Activated CD4-positive, alpha-beta T cell treated with anti-CD3 and anti-CD28 coated beads, Interleukin-10, Interleukin-2, amounts not matched to agents 100 ng/mL and 50 ng/mL, durations not matched to agents 16 hours and 8 hours (primary cell): ENCODE results near the gene AGBL5.

ENCODE experiments used
- DNase-seq: peaks from one replicate; pipeline ENCODE4 v3.0.0-alpha.2; 2020

AGBL5 gene

GRCh38 chr2:27079233-27080139 is 28.0 kb downstream of the AGBL5 start:
- no peak for DNase-seq

- no peak for DNase-seq
These were observed 28.6 kb downstream of the AGBL5 start for GRCh38 chr2:27080140-27080469.

- no peak for DNase-seq
These were observed 29.1 kb downstream of the AGBL5 start for GRCh38 chr2:27080603-27080936.

DNA sequence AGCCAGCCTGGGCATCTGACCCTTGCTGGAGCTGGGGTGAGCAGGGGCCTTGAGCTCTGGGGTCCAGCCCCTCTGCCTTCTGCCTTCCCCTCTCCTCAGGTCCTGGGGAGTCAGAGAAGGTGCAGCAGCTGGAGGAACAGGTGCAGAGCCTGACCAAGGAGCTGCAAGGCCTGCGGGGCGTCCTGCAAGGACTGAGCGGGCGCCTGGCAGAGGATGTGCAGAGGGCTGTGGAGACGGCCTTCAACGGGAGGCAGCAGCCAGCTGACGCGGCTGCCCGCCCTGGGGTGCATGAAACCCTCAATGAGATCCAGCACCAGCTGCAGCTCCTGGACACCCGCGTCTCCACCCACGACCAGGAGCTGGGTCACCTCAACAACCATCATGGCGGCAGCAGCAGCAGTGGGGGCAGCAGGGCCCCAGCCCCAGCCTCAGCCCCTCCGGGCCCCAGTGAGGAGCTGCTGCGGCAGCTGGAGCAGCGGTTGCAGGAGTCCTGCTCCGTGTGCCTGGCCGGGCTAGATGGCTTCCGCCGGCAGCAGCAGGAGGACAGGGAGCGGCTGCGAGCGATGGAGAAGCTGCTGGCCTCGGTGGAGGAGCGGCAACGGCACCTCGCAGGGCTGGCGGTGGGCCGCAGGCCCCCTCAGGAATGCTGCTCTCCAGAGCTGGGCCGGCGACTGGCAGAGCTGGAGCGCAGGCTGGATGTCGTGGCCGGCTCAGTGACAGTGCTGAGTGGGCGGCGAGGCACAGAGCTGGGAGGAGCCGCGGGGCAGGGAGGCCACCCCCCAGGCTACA is 30.7 kb downstream of the AGBL5 start:
- no peak for DNase-seq

- DNase-seq, result no peak
These were observed 31.4 kb downstream of the AGBL5 start for GRCh38 chr2:27082773-27083409.

- no peak for DNase-seq
These were observed 32.2 kb downstream of the AGBL5 start for GRCh38 chr2:27083410-27084296.

DNA sequence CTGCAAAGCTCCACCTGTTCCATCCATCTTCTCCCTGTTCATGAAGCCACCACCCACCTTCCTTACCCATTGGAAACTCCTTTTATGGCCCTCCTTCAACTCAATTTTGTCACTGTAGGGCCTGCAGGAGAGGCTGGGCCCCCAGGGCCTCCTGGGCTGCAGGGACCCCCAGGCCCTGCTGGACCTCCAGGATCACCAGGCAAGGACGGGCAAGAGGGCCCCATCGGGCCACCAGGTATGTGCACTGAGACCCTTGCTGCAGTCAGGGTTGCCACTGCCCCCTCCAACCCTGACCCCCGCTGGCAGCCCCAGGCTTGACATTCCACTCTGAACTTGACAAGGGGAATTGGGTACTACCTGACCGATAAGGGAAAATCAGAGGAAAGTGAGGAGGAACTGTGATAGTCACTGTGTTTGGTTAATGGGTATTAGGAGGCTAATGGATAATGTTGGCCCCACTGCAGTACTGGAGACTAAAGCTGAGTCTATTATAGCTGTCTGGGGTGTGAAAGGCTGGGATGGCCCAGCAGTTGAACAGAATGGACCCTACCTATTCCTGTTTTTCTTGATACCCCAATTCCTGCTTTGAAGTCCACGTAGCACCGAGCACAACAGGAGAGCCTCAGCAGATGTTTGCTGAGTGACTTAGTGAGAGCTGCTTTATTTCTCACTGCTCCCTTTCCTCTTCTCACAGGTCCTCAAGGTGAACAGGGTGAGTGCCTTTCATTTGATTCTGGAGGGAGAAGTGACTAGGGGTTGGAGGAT is 33.0 kb downstream of the AGBL5 start:
- DNase-seq, result no peak

- no peak for DNase-seq
These were observed 33.7 kb downstream of the AGBL5 start for GRCh38 chr2:27085062-27085672.

- DNase-seq, result peak; percentile 62
These were observed 34.2 kb downstream of the AGBL5 start for GRCh38 chr2:27085673-27086089.

DNA sequence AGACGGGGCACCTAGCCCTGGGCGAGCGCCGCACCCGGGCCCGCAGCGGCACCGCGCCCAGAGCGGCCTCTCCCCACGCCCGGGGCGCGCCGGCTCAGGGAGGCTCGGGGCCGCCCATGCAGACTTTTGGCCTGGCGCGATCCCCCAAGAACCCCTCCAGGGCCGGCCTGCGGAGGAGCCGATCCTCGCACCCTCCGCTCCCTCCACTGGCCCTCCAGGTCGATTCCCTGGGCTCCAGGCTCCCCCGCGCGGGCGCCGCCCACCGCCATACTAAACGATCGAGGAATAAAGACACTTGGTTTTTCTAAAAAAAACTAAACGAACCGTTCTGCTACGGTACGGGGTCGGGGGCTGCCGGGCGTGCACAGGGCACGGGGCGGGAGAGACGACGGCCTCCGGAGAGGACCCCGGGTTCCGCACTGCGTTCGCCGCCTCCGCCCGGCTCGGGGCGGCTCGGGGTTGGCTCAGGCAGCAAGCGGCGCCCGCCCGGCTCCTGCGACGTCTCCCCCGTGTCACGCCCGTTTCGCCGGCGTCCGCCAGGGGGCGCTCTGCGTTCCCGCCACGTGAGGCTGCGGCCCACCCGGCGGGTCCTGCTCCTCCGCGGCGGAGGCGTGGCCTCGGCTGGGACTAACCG is 34.7 kb downstream of the AGBL5 start:
- DNase-seq, result peak; percentile 98

DNA sequence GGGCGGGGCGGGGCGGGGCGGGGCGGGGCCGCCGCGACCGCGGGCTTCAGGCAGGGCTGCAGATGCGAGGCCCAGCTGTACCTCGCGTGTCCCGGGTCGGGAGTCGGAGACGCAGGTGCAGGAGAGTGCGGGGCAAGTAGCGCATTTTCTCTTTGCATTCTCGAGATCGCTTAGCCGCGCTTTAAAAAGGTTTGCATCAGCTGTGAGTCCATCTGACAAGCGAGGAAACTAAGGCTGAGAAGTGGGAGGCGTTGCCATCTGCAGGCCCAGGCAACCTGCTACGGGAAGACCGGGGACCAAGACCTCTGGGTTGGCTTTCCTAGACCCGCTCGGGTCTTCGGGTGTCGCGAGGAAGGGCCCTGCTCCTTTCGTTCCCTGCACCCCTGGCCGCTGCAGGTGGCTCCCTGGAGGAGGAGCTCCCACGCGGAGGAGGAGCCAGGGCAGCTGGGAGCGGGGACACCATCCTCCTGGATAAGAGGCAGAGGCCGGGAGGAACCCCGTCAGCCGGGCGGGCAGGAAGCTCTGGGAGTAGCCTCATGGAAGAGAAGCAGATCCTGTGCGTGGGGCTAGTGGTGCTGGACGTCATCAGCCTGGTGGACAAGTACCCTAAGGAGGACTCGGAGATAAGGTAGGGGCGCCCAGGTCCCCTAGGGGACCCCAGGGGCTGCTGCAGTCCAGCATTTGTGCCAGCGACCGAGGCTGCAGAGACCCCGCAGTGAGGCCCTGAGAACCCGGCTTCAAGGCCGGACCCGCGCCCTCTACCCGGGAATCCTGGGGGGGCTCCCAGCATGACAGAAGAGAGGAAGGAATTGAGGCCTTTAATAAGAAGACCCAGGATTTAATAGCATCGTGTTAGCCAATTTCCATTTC is 35.5 kb downstream of the AGBL5 start, which contains the start of gene KHK:
Gene KHK, plus strand, starts transcription at position 49 of the 870 bp plus-strand sequence. Its CDS starts 488 bp downstream, at position 537.
- no peak for DNase-seq

- DNase-seq, result no peak
These were observed 36.4 kb downstream of the AGBL5 start for GRCh38 chr2:27087823-27088410.

- no peak for DNase-seq
These were observed 37.2 kb downstream of the AGBL5 start for GRCh38 chr2:27088634-27089033.

DNA sequence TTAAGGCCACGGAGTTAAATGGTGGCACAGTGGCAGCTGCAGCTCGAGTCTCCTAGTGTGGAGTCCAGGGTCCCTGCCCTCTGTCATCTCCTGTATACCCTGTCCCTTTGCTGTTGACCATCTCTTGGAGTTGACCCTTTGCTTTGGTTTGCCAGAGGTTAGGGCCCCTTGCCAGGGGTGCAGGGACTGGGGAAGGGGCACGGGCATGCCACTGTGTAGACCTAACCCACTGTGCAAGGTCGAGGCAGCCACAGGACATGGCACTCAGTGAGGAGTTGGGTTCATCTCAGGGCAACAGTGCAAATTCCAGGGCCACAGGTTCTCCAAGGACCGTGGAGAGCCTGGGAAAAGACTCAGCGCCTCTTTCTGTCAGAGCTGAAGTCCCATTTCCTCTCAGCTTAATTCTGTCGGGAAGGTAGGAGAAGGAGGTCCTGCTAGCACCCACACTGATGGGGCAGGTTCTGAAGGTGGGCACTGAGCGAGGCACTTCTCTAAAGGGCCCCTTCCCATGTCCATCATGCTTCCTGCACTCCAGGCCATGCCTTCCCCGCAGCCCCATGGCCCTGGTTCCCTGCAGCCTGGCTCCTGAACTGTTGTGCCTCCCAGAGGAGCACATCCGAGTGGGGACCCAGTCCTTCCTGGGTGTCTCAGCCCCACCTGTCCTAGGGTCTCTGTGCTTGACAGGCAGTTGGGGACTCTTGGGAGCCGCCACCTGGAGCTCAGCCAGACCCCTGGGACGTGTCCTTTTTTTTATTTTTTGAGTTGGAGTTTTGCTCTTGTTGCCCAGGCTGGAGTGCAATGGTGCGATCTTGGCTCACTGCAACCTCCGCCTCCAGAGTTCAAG is 37.9 kb downstream of the AGBL5 start:
- no peak for DNase-seq

- DNase-seq, result no peak
These were observed 40.6 kb downstream of the AGBL5 start for GRCh38 chr2:27091746-27092695.

- DNase-seq, result no peak
These were observed 41.4 kb downstream of the AGBL5 start for GRCh38 chr2:27092696-27093429.
